GM12878 (cell line): Measurements from ENCODE around the gene C16orf92. TPM values are rescaled to one million over a fixed set of nuclear protein-coding genes. Genes with fewer than 3 reads are reported as not detected.

ENCODE experiments used
- ATAC-seq: fragments of 200-7000 bp; cut with Tn5 transposase; 3 replicates; pipeline ENCODE4 v1.9.1; 2020; ENCODE audit warnings: mild to moderate bottlenecking, moderate library complexity
- Bru-seq: library from RNA; stranded (reverse); fragments of 400-500 nt; gene quantifications from one replicate; lab custom pipeline; 2021; lab: Mats Ljungman, UMichigan
- BruChase-seq, 2 experiments: library from RNA; stranded (reverse); fragments of 400-500 nt; gene quantifications; one replicate each; lab custom pipeline; 2021; lab: Mats Ljungman, UMichigan
- BruUV-seq: library from RNA; stranded (reverse); fragments of 400-500 nt; replicated peaks from 2 replicates; lab custom pipeline; 2021; lab: Mats Ljungman, UMichigan
- CTCF ChIA-PET: fragments of 300-600 bp; sonication (Branson Sonifier 250); formaldehyde crosslinking; extraction: SDS; loops from one replicate; lab custom pipeline; 2021; ENCODE audit warnings: inconsistent platforms; lab: Yijun Ruan, JAX
- POLR2A ChIA-PET: fragments of 350-600 bp; formaldehyde crosslinking; extraction: SDS; loops from one replicate; lab custom pipeline; 2021; ENCODE audit warnings: inconsistent platforms; lab: Charles Lee
- RAD21 ChIA-PET: fragments of 300-600 bp; sonication (Branson Sonifier 250); formaldehyde crosslinking; loops from one replicate; lab custom pipeline; 2023; ENCODE audit warnings: antibody characterized with exemption; ENCODE audit not compliant: unreplicated experiment; lab: Charles Lee
- SMC1A ChIA-PET: fragments of 300-600 bp; sonication (Branson Sonifier 250); formaldehyde crosslinking; loops from one replicate; lab custom pipeline; 2023; ENCODE audit not compliant: unreplicated experiment, uncharacterized antibody; lab: Charles Lee
- DNase-seq: peaks from one replicate; pipeline ENCODE4 v3.0.0-alpha.2; 2011; ENCODE audit warnings: low read depth, low spot score
- FAIRE-seq: peaks from 3 replicates; lab custom pipeline; 2011; peaks lifted over from hg19 to GRCh38; lab: Jason Lieb, UNC
- H2AFZ ChIP-seq: 2 replicates; pipeline ENCODE4 v1.6.0; 2011; ENCODE audit warnings: low read depth, low read length, control low read depth; ENCODE audit not compliant: control insufficient read depth
- H3K27ac ChIP-seq: 2 replicates; pipeline ENCODE4 v1.5.1; 2011; ENCODE audit warnings: control low read depth; ENCODE audit not compliant: control insufficient read depth, insufficient read depth
- H3K27me3 ChIP-seq, 2 experiments: replicated peaks in 1 of 2; 2 replicates each; pipeline versions ENCODE4 v1.6.0 to v1.6.1; 2011; ENCODE audit warnings: low read length in 1 of 2; ENCODE audit not compliant: control insufficient read depth in 2 of 2, insufficient read depth in 2 of 2
- H3K36me3 ChIP-seq, 2 experiments: 2 replicates each; pipeline ENCODE4 v1.5.1; 2011; ENCODE audit warnings: low read length in 1 of 2; ENCODE audit not compliant: control insufficient read depth in 2 of 2, insufficient read depth in 2 of 2
- H3K4me1 ChIP-seq: 2 replicates; pipeline ENCODE4 v1.6.1; 2011; ENCODE audit warnings: mild to moderate bottlenecking, low read length, moderate library complexity, mixed read lengths; ENCODE audit not compliant: control insufficient read depth, insufficient read depth
- H3K4me2 ChIP-seq: 2 replicates; pipeline ENCODE4 v1.6.0; 2011; ENCODE audit warnings: control low read depth; ENCODE audit not compliant: control insufficient read depth, insufficient read depth
- H3K4me3 ChIP-seq: fragments of 200-600 bp; sonication (generic); 2 replicates; pipeline ENCODE4 v1.5.1; 2016
- H3K79me2 ChIP-seq: 2 replicates; pipeline ENCODE4 v1.6.0; 2011; ENCODE audit warnings: low read length; ENCODE audit not compliant: control insufficient read depth, insufficient read depth
- H3K9ac ChIP-seq: 2 replicates; pipeline ENCODE4 v1.8.0; 2011; ENCODE audit warnings: low read length, control low read depth, mixed read lengths; ENCODE audit not compliant: control insufficient read depth, insufficient read depth
- H3K9me3 ChIP-seq: replicated peaks from 3 replicates; pipeline ENCODE4 v1.5.1; 2011; ENCODE audit warnings: mild to moderate bottlenecking, low read length; ENCODE audit not compliant: control insufficient read depth, insufficient read depth
- H4K20me1 ChIP-seq: 2 replicates; pipeline ENCODE4 v1.6.0; 2011; ENCODE audit not compliant: control insufficient read depth, insufficient read depth
- ATF7 ChIP-seq: fragments of 450-650 bp; IDR thresholded peaks from 2 replicates; pipeline ENCODE4 v1.6.1; 2016; ENCODE audit warnings: low read depth, mild to moderate bottlenecking
- BCLAF1 ChIP-seq: fragments of 450-650 bp; IDR thresholded peaks from 2 replicates; pipeline ENCODE4 v1.6.1; 2017; ENCODE audit warnings: antibody characterized with exemption, mild to moderate bottlenecking, moderate library complexity
- CBX3 ChIP-seq: fragments of 200-600 bp; sonication (generic); IDR thresholded peaks from 2 replicates; pipeline ENCODE4 v1.6.1; 2016; ENCODE audit warnings: low read depth, borderline replicate concordance
- HCFC1 ChIP-seq: fragments of 150-350 bp; IDR thresholded peaks from 2 replicates; pipeline ENCODE4 v1.6.1; 2014; ENCODE audit warnings: low read length
- IKZF2 ChIP-seq, 2 experiments: fragments of 450-650 bp; IDR thresholded peaks; 2 replicates each; pipeline ENCODE4 v1.6.1; 2017; ENCODE audit warnings: mild to moderate bottlenecking in 2 of 2, moderate library complexity in 2 of 2
- PAX5 ChIP-seq: IDR thresholded peaks from 2 replicates; pipeline ENCODE4 v1.6.1; 2011; ENCODE audit warnings: low read depth, low read length, borderline replicate concordance
- PAX8 ChIP-seq: fragments of 450-650 bp; IDR thresholded peaks from 2 replicates; pipeline ENCODE4 v1.6.1; 2017; ENCODE audit warnings: mild to moderate bottlenecking, moderate library complexity
- PBX3 ChIP-seq: IDR thresholded peaks from 2 replicates; pipeline ENCODE4 v1.6.1; 2011; ENCODE audit warnings: mild to moderate bottlenecking, low read depth, low read length, moderate library complexity; ENCODE audit not compliant: insufficient replicate concordance
- SPI1 ChIP-seq: IDR thresholded peaks from 2 replicates; pipeline ENCODE4 v1.6.1; 2011; ENCODE audit warnings: low read depth, mild to moderate bottlenecking, low read length, moderate library complexity, borderline replicate concordance; ENCODE audit not compliant: insufficient read depth
- SREBF2 ChIP-seq: IDR thresholded peaks from 2 replicates; pipeline ENCODE4 v1.6.1; 2012; ENCODE audit warnings: mild to moderate bottlenecking, low read length
- USF1 ChIP-seq: IDR thresholded peaks from 2 replicates; pipeline ENCODE4 v1.6.1; 2011; ENCODE audit warnings: borderline replicate concordance, low read depth, mild to moderate bottlenecking, moderate library complexity, mixed read lengths, low read length; ENCODE audit not compliant: insufficient read depth; ENCODE audit errors: extremely low read length
- WRNIP1 ChIP-seq: IDR thresholded peaks from 2 replicates; pipeline ENCODE4 v1.6.1; 2011; ENCODE audit warnings: low read depth, low read length, improper control_type of control experiment, borderline replicate concordance
- WGBS: methylation state at CpG from one replicate; pipeline ENCODE4 v1.1.6; 2016; ENCODE audit warnings: low lambda C conversion rate; ENCODE audit not compliant: insufficient replicate concordance, insufficient coverage; ENCODE audit errors: missing lambda C conversion rate; 5-methylcytosine and 5-hydroxymethylcytosine counted together
- in situ Hi-C: fragments of 300-500 bp; cut with MboI; formaldehyde crosslinking; loops from 9 replicates; pipeline ENCODE4 v1.14.3; 2018; ENCODE audit warnings: mixed read lengths
- intact Hi-C: fragments of 100-400 bp; cut with micrococcal nuclease; formaldehyde crosslinking; loops from one replicate; pipeline ENCODE4 v1.14.2; 2022; ENCODE audit not compliant: unreplicated experiment
- long read RNA-seq, 2 experiments: library from polyadenylated mRNA; unstranded; transcript quantifications; one replicate each; pipeline ENCODE4 v2.0.0, GENCODE V29; 2019 to 2020
- polyA minus RNA-seq, 3 experiments: library from RNA; depleted of rRNA, polyadenylated mRNA; stranded (reverse); fragments of >200 nt; gene quantifications; 2 replicates each; pipeline ENCODE4 v1.2.3, GENCODE V29; 2011
- polyA plus RNA-seq, 11 experiments: library from polyadenylated mRNA; depleted of rRNA in 4 of 11; unstranded in 6 of 11; stranded (reverse) in 5 of 11; fragments of >200 nt; fragmentation: Nextera tagmentation in 4 of 11; fragmentation: Illumina TruSeq in 1 of 11; extraction: Ambion mirVana in 4 of 11; extraction: Trizol in 1 of 11; gene quantifications; 1 replicate in 1 of 11; 2 replicates in 10 of 11; pipeline versions ENCODE4 v1.2.1 to v1.2.3, GENCODE V29; 2011 to 2016; ENCODE audit warnings: inconsistent platforms in 2 of 11, missing spikeins in 2 of 11, low read depth in 1 of 11
- total RNA-seq, 4 experiments: library from RNA; depleted of rRNA in 3 of 4; stranded (reverse); fragments of >200 nt in 3 of 4; fragmentation: Illumina TruSeq in 1 of 4; extraction: Trizol in 1 of 4; gene quantifications; 2 replicates each; pipeline versions ENCODE4 v1.2.1 to v1.2.3, GENCODE V29; 2013 to 2021

The C16orf92 gene
- not detected in 2 replicates for total RNA-seq (2013; cell fraction: nucleolus; rRNA removed)
- total RNA-seq (2014; rRNA removed) (not detected in 2 replicates), total RNA-seq (2014; rRNA removed; fragmentation: Illumina TruSeq; extraction: Trizol) (not detected in 2 replicates), total RNA-seq (2021) (not detected in 2 replicates), polyA plus RNA-seq (2011; rRNA removed) (not detected in 2 replicates), polyA plus RNA-seq (2014; fragmentation: Illumina TruSeq; extraction: Trizol) (not detected in 2 replicates), polyA plus RNA-seq (2014; fragmentation: Nextera tagmentation; extraction: Ambion mirVana) (not detected), polyA plus RNA-seq (2014; rRNA removed) (not detected in 2 replicates), polyA plus RNA-seq (2016; fragmentation: Nextera tagmentation; extraction: Ambion mirVana) (not detected), polyA minus RNA-seq (2011; rRNA and poly(A)+ RNA removed) (not detected in 2 replicates), Bru-seq, nascent RNA (not detected), BruChase-seq, experiment 1, labeled RNA remaining after a 6-hour chase (not detected), BruChase-seq, experiment 2, labeled RNA remaining after a 2-hour chase (not detected)
- not detected for polyA plus RNA-seq (2011; ENCODE audit: low read depth)
- not detected in 2 replicates for polyA plus RNA-seq (2011; cell fraction: cytosol; rRNA removed)
- polyA plus RNA-seq (2011; cell fraction: nucleus; rRNA removed): not detected in 2 replicates
- polyA plus RNA-seq (2012): not detected in 2 replicates
- not detected in 2 replicates for polyA minus RNA-seq (2011; cell fraction: cytosol; rRNA and poly(A)+ RNA removed)
- not detected in 2 replicates for polyA minus RNA-seq (2011; cell fraction: nucleus; rRNA and poly(A)+ RNA removed)
- long read RNA-seq, experiment 1: 0 reads
- long read RNA-seq, experiment 2: 0 reads

- intact Hi-C loops: loop anchor here (5.0 to 10.0 kb wide), 3 partner anchors 118 to 321 kb away; partner anchors contain the start of genes ASPHD1 and PAGR1
- H3K4me1 ChIP-seq: 0 out of 2 replicates have a peak, but pooled peaks cover 2% of the 10 kb centered on the region
- TF ChIP-seq WRNIP1 (no peak), PBX3 (no peak), BCLAF1 (no peak), PAX8 (no peak), PAX5 (no peak), SPI1 (no peak), IKZF2 (IDR thresholded peaks at IDR 0.05) (no peak), SREBF2 (no peak), HCFC1 (no peak), CBX3 (no peak), ATF7 (no peak), USF1 (no peak)
Observed at GRCh38 chr16:30022887-30023286, at the start of gene C16orf92. C16orf92 (plus strand) TSS chr16:30023198; CDS start chr16:30023341, 143 bp downstream.

More at GRCh38 chr16:30022887-30023286, at the start of gene C16orf92:
- FAIRE-seq: no peak
- Histone ChIP-seq H3K4me3 (no peak within 1 kb of the TSS), H3K27me3 (peaks cover 0 to 4% of the 10 kb centered on the region in 2 experiments; a peak in 1 of 4 replicates), H4K20me1 (no peaks in the 10 kb centered on the region; the same call in 1 of the 2 replicates), H3K36me3 (no peaks in the 10 kb centered on the region), H3K79me2 (no peaks in the 10 kb centered on the region), H2AFZ (no peak within 1 kb of the TSS), H3K4me2 (no peak within 1 kb of the TSS), H3K9me3 (no peaks in the 10 kb centered on the region), H3K27ac (no peak within 1 kb of the TSS), H3K9ac (no peak within 1 kb of the TSS)
- no peak for DNase-seq
- no peak for ATAC-seq
- SMC1A ChIA-PET: interaction anchor here (1.2 kb wide), 1 partner anchor 10 kb away, joined by 3 read pairs; no protein-coding TSS in a partner anchor
- CTCF ChIA-PET: interaction anchor here (0.7 to 1.4 kb wide), 7 partner anchors 9 to 174 kb away, joined by 3 to 6 read pairs (median 3); no protein-coding TSS in a partner anchor
- BruUV-seq: no TSS peak
- in situ Hi-C loops: loop anchor here (25.0 kb wide), 1 partner anchor 911 kb away; no protein-coding TSS in a partner anchor
- POLR2A ChIA-PET: no interaction called here
- RAD21 ChIA-PET: no interaction called here
- WGBS: 41% methylated on average over 6 of the region's 6 CpGs
